Hematopoietic multipotent progenitor cell treated with erythropoietin and hydrocortisone succinate and interleukin-3 and kit ligand, for 6 days (in vitro differentiated cells): Measurements from ENCODE around the gene SCN2B.

Source experiments
- DNase-seq: peaks from one replicate; pipeline ENCODE4 v3.0.0-alpha.2; 2015

SCN2B gene

DNA sequence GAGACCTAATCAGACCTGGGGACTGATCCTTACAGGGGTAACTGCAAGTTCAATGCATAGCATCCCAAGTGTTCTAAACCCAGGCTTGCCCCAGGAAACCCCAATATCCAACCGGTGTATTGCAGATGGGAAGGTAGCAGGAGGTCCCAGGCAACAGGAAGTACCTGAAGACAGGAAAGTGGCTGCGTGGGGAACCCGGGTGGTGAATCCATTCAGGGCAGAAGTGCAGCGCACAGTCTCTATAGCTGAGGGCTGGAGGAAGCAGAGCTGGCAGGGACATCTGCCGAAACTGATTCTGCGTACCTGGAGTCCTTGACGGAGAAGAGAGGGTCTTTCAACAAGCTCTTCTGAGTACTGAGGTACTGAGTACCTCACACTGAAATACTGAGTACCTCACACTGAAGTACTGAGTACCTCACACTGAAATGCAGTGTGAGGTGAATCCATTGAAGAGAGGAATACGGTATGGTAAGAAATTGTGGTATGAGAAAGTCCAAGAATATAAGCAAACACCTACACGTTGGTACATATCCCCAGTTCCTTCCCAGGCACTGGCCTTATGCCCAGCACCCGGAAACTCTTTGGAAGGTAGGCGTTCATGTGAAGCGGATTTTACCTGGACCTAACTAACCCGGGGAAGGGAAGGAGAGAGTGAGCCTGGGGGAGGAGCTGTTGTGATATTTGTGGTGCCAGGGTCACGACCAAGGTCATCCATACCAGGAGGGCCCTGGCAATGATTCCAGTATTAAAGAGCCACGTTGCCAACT is 43.9 kb downstream of the SCN2B start:
- no peak for DNase-seq

DNA sequence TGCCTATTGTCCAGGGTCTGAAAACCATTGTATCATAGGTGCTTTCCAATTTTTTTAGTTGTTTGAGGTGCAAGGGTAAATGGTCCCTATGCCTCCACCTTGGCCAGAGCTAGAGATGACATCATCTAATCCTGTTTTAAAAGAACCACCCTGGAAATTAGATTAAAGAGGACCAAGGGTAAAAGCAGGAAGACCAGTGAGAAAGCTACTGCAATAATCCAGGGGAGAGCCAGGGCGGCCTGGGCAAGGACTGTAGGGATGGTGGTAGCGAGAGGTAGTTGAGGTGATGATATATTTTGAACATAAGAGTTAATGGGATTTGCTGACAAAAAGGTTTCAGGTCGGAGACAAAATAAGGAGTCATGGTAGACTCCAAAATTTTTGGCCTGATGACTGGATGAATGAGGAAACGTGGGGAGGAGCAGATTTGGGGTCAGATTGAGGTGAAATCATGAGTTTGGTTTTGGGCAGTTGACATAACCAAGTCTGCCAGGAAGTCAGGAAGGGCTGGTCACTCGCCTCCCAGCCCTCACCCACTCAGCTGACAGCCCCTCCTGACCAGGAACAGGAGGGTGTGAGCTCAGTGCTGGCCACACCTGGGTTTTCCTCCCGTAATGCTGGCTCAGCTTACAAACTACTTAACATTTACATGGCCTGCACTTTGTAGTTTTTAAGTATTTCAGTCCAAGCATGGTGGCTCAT is 46.8 kb downstream of the SCN2B start:
- DNase-seq: no peak

DNA sequence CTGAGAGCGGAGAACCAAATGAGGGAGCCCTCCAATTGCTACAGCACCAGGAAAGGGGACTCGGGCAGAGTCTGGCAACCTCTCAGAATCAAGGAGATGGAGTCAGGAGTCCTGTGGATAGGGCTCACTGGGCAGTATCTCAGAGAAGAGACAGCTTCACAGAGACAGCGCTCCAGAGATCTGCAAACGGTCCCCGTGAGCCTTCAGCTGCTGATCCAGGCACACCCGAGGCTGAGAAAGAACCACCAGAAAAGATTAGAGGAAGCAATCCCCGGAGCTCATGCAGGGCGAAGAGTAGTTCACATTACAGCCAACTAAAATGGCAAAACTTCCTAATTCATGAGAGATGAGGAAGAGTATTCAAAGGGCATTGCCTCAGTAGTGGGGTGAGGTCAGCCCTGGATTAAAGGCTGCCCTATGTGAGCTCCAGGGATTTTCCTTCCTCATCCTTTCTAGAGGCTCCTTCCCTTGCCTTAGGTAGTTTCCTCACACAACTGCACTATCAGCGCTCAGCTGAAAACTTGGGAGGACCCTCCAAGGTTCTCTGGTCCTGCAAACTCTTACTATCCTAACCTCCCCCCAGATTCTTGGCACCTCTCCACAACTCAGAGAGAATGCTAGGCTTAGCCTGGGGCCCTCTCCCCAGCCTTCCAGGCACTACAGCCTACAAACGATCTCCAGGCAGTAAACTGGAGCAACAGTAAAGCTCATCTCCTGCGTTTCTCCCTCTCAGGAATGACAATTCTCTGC is 47.5 kb downstream of the SCN2B start:
- DNase-seq: no peak

DNA sequence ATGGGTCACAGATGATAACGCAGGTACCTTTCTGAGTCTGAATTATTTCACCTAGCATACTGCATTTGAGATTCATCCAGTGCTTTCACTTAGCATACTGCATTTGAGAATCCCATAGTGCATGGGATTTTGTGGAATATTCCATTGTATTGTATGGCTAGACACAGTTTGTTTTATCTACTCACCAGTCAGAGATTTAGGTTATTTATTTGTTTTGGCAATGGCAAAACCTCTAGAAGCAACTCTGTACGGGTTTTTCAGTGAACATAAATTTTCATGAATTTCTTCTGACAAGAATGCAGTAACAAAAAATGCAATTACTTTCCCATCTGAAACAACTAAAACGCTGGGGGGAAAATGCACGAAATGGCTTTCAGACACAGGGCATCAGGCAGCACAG is 48.1 kb downstream of the SCN2B start:
- DNase-seq: no peak

DNA sequence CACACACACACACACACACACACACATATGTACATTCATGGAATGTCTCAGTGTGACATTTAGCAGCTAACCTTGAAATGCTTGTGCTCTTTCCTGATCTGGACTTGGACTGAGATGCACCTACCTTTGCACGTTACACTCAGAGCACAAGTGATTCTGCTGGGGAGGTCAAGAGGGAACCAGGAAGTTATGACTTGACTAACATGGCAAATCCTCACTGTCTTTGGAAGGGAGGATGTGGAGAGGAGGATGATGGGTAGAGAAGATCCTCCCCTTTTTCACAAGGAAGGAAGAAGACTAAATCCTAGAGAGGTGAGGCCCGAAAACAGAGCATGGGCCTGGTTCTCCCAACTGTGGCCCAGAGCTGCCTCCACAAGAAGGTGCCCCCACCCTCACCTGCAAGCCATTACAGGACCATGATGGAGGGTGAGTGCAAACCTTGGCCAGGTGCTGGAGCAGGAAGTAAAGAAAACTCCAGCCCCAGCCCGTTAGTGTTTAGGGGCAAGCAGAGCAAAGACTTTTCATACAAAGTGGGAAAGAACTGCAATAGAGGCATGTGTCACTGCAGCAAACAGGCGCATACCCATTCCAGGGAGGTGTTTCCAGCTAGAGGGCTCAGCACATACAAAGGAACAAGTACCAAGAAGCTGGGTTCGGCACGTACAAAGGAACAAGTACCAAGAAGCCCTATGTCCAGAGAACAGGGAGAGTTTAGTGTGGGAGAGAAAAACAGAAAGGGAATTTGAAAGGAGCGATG is 50.2 kb downstream of the SCN2B start:
- DNase-seq: no peak

DNA sequence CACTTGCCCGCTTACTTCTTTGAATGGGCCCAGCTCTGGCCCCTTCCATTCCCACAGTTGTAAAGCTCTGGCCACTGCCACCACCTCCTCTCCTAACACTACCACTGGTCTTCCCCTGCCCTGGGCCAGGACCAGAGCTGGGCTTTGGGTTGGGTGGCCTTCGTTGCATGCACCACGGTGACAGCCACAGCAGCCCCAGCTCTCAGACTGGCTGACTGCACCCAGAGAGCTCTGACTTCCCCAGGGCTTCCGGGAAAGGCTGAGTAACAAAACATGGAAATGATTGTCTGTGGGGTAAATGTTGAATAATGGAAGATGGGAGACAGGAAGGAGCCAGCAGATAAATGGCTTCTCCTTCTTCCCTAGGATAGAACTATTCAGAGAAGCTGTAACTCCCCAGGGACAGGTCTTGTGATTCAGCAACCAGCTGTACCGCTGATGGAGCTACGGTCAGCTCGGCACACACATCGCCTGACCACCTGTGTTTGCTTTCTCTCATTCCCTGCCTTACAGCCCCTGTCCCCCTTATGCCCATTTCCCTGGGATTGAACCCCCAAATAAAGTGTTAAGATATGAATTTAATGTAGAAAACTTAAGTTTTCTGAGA is 51.4 kb downstream of the SCN2B start:
- no peak for DNase-seq

DNA sequence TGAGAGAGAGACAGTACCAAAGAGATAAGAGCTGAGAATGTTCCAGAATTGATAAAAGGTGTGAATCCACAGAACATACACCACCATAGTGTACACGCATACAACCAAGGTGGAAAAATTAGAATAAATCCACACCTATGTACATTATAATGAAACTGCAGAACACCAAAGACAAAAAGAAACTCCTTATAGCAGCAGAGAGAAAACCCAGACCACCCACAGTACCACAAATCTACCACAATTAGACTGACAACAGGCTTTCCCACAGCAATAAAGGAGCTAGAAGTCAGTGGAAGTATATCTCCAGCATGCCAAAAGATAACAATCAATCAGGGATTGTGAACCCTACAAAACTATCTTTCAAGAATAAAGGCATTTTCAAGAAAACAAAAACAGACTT is 55.6 kb downstream of the SCN2B start:
- DNase-seq: no peak

DNA sequence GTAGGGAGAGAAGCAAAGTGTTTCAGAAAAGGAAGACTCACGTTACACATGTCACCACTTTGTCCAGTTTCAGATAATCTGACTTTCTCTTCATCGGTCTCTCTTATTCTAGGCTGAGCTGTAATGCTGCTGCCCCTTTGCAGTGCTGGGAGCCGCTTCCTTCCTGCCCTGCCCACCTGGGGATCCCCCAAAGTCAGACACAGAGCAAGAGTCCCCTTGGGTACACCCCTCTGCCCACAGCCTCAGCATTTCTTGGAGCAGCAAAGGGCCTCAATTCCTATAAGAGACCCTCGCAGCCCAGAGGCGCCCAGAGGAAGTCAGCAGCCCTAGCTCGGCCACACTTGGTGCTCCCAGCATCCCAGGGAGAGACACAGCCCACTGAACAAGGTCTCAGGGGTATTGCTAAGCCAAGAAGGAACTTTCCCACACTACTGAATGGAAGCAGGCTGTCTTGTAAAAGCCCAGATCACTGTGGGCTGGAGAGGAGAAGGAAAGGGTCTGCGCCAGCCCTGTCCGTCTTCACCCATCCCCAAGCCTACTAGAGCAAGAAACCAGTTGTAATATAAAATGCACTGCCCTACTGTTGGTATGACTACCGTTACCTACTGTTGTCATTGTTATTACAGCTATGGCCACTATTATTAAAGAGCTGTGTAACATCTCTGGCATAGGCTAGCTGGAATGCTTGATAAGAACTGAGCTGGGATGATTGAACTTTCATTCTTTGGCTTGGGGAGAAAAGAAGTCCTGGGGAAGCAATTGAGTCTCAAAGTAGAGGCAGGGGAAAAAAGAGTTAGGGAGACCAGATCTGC is 58.4 kb downstream of the SCN2B start:
- no peak for DNase-seq

DNA sequence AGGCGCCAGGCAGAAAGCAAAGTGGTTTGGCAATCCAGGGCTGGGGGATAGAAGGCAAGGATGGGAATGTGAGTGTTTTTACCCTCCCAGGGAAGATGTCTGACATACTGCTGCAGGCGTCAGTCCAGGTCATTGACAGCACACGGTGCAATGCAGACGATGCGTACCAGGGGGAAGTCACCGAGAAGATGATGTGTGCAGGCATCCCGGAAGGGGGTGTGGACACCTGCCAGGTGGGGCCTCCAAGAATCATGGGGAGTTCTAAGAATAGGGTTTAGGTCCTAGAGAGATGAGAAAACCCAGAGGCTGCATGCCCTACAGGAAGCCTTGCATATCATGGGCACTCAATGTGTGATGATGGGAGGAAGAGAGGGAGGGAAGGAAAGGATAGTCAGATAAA is 61.4 kb downstream of the SCN2B start:
- DNase-seq: no peak

DNA sequence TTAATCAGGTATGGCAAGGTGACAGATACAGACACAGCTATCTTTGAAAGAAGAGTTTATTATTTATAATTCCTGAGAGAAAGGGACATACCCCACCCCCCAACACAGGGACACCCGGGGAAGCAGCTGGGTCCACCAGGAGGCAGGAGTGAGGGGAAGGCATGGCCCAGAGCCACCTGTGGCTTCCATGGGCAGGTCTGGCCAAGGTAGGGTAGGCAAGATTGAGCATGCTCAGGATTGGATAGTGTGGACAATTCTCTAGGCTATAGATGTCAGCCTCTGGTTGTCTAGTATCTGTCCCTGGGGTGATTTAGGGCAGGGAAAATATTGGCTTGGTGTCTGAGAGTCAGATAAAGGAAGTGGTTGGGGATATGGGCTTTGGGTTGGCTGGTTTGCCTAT is 62.2 kb downstream of the SCN2B start:
- no peak for DNase-seq

DNA sequence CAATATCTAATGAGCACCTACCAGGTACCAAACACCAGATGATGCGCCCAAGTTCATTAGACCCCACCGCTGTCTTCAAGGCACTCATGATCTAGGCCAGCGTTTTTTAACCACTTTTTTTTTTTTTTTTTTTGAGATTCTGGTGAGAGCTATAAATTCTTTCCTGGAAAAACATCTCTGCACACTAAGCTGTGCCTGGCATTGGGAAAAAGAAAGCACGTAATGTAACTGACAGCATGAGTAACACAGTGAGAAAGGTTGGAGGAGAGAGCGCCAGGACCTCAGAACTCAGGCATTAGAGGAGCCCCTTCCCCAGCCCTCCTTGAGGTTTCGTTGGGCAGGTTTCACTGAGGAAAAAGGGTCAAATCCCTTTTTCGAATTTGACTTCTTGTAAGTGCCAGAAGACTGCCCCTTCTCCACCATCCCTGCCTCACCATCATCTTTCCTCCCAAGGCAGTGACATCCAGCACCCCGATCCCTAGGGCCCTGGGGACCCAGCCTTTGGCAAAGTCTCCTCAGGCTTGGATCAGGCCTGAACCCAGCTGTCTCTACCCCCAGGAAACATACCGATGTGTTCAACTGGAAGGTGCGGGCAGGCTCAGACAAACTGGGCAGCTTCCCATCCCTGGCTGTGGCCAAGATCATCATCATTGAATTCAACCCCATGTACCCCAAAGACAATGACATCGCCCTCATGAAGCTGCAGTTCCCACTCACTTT is 63.6 kb downstream of the SCN2B start:
- DNase-seq: no peak
